ENCODE measurements around the gene GFRA1. TPM values are rescaled to one million over a fixed set of nuclear protein-coding genes. Genes with fewer than 3 reads are reported as not detected.

Gene GFRA1
- total RNA-seq, 1 experiment from 2014 or later = not detected

DNA sequence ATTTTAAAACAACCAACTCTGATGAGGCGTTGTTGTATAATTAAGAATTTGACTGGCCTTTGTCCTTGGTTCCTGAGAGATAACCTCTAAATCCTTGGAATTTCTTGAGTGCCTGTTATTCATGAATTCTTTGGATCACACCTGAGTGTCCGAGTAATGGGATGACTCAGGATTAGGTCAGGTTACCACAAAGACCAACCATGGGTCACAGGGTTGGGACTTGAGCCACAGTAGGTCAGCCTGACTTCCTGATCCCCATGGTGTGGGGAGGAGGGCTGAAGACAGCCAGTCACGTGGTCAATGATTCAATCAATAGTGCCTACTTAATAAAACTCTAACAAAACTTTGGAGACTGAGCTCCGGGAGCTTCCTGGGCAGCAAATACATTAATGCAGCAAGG is 192.5 kb downstream of the GFRA1 start:
- ChIA-PET CTCF (no interaction called here), POLR2A (ENCODE audit: low non-redundant PET) (no interaction called here)
- Histone ChIP-seq H3K4me1 (ENCODE audit: insufficient read depth, low read length, poor library complexity, severe bottlenecking) (no peaks in the 10 kb centered on the region), H3K27ac (ENCODE audit: low read depth, low read length, poor library complexity, severe bottlenecking) (no peak overlapping the region), H3K4me3 (ENCODE audit: low read depth, low read length, poor library complexity, severe bottlenecking) (no peak overlapping the region), H3K36me3 (ENCODE audit: insufficient read depth, low read length, poor library complexity, severe bottlenecking) (no peaks in the 10 kb centered on the region), H3K27me3 (replicated peaks; ENCODE audit: insufficient read depth, low read depth, low read length, poor library complexity) (peaks cover 83% of the 10 kb centered on the region), H3K9me3 (ENCODE audit: low read depth, low read length, poor library complexity, severe bottlenecking) (no peaks in the 10 kb centered on the region)
- BruUV-seq (replicated peaks) = no TSS peak
- DNase-seq (ENCODE audit: low spot score) = no peak
- intact Hi-C loops (cut with micrococcal nuclease; ENCODE audit: unreplicated experiment) = no loop called here
- TF ChIP-seq, protein P1, sequence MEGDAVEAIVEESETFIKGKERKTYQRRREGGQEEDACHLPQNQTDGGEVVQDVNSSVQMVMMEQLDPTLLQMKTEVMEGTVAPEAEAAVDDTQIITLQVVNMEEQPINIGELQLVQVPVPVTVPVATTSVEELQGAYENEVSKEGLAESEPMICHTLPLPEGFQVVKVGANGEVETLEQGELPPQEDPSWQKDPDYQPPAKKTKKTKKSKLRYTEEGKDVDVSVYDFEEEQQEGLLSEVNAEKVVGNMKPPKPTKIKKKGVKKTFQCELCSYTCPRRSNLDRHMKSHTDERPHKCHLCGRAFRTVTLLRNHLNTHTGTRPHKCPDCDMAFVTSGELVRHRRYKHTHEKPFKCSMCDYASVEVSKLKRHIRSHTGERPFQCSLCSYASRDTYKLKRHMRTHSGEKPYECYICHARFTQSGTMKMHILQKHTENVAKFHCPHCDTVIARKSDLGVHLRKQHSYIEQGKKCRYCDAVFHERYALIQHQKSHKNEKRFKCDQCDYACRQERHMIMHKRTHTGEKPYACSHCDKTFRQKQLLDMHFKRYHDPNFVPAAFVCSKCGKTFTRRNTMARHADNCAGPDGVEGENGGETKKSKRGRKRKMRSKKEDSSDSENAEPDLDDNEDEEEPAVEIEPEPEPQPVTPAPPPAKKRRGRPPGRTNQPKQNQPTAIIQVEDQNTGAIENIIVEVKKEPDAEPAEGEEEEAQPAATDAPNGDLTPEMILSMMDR (conservative IDR thresholded peaks at IDR 0.05; ENCODE audit: low read depth, low read length) = no peak
- TF ChIP-seq EZH2 (IDR thresholded peaks at IDR 0.05; ENCODE audit: borderline replicate concordance, low read depth, low read length, poor library complexity, severe bottlenecking) = no peak

DNA sequence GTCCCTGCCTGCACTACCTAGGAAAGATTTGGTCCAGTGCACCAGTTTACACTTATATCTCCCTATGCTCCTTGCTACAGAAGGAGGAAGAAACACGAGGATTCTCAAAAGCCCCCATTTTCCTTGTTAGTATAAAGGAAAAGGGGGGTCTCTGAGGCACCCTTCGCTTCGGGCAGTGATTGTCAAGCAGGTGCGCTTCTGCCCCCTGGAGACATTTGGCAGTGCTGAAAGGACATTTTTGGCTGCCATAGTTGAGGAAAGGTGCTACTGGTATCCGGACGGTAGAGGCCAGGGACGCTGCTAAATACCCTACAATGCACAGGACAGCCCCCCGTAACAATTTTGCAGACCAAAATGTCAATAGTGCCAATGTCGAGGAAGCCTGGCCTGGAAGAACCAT is 193.7 kb downstream of the GFRA1 start:
- no TSS peak for BruUV-seq (replicated peaks)
- H3K4me1 ChIP-seq (ENCODE audit: insufficient read depth, low read length, poor library complexity, severe bottlenecking) = no peaks in the 10 kb centered on the region
- H3K9me3 ChIP-seq (ENCODE audit: low read depth, low read length, poor library complexity, severe bottlenecking) = no peaks in the 10 kb centered on the region
- H3K27ac ChIP-seq (ENCODE audit: low read depth, low read length, poor library complexity, severe bottlenecking) = no peak overlapping the region
- no peak overlapping the region for H3K4me3 ChIP-seq (ENCODE audit: low read depth, low read length, poor library complexity, severe bottlenecking)
- intact Hi-C loops (cut with micrococcal nuclease; ENCODE audit: unreplicated experiment) = no loop called here
- ChIA-PET CTCF (no interaction called here), POLR2A (ENCODE audit: low non-redundant PET) (no interaction called here)
- H3K36me3 ChIP-seq (ENCODE audit: insufficient read depth, low read length, poor library complexity, severe bottlenecking) = no peaks in the 10 kb centered on the region
- no peak for TF ChIP-seq EZH2 (IDR thresholded peaks at IDR 0.05; ENCODE audit: borderline replicate concordance, low read depth, low read length, poor library complexity, severe bottlenecking)
- TF ChIP-seq, protein P1 (conservative IDR thresholded peaks at IDR 0.05; ENCODE audit: low read depth, low read length) = 0 out of 2 replicates have a peak, but pooled peaks have one; percentile 19
- H3K27me3 ChIP-seq (replicated peaks; ENCODE audit: insufficient read depth, low read depth, low read length, poor library complexity) = peaks cover 71% of the 10 kb centered on the region
- no peak for DNase-seq (ENCODE audit: low spot score)

DNA sequence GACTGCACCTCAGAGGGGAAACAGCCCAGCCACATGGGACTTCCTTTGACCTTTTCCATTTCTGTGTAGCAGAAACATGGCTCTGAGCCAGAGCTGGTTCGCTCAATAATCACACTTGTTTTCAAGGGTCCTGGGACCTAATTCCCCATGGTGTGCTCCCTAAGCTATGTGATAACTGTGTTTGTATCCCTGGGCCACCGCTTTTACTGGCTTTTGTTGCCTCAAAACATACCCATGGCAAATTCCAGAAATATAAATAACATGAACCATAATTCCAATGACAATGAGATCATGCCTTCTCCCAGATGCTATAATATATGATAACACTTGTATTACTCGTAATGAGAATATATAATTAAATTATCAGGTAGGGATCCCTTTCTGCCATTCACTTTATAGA is 196.4 kb downstream of the GFRA1 start:
- intact Hi-C loops (cut with micrococcal nuclease; ENCODE audit: unreplicated experiment) = no loop called here
- no peak for DNase-seq (ENCODE audit: low spot score)
- CTCF ChIA-PET = no interaction called here
- POLR2A ChIA-PET (ENCODE audit: low non-redundant PET) = no interaction called here
- peaks cover 45% of the 10 kb centered on the region for H3K27me3 ChIP-seq (replicated peaks; ENCODE audit: insufficient read depth, low read depth, low read length, poor library complexity)
- no peak overlapping the region for H3K27ac ChIP-seq (ENCODE audit: low read depth, low read length, poor library complexity, severe bottlenecking)
- no TSS peak for BruUV-seq (replicated peaks)
- H3K36me3 ChIP-seq (ENCODE audit: insufficient read depth, low read length, poor library complexity, severe bottlenecking) = no peaks in the 10 kb centered on the region
- no peaks in the 10 kb centered on the region for H3K9me3 ChIP-seq (ENCODE audit: low read depth, low read length, poor library complexity, severe bottlenecking)
- no peak overlapping the region for H3K4me3 ChIP-seq (ENCODE audit: low read depth, low read length, poor library complexity, severe bottlenecking)
- TF ChIP-seq, protein P1 (conservative IDR thresholded peaks at IDR 0.05; ENCODE audit: low read depth, low read length) = no peak
- no peak for TF ChIP-seq EZH2 (IDR thresholded peaks at IDR 0.05; ENCODE audit: borderline replicate concordance, low read depth, low read length, poor library complexity, severe bottlenecking)
- H3K4me1 ChIP-seq (ENCODE audit: insufficient read depth, low read length, poor library complexity, severe bottlenecking) = no peaks in the 10 kb centered on the region

Data from A673 (cell line).